Measurements from ENCODE around the gene ZP1.

Gene ZP1

GRCh38 chr11:60852117-60852981, 15.0 kb upstream of the ZP1 start:
- Mint-ChIP-seq H3K36me3 (ENCODE audit: low read depth) (peaks cover 16% of the 10 kb centered on the region), H3K4me3 (no peak overlapping the region), H3K27me3 (ENCODE audit: low read depth) (no peaks in the 10 kb centered on the region), H3K9me3 (no peaks in the 10 kb centered on the region), H3K4me1 (ENCODE audit: low read depth) (peaks cover 3% of the 10 kb centered on the region), H3K27ac (no peak overlapping the region)

DNA sequence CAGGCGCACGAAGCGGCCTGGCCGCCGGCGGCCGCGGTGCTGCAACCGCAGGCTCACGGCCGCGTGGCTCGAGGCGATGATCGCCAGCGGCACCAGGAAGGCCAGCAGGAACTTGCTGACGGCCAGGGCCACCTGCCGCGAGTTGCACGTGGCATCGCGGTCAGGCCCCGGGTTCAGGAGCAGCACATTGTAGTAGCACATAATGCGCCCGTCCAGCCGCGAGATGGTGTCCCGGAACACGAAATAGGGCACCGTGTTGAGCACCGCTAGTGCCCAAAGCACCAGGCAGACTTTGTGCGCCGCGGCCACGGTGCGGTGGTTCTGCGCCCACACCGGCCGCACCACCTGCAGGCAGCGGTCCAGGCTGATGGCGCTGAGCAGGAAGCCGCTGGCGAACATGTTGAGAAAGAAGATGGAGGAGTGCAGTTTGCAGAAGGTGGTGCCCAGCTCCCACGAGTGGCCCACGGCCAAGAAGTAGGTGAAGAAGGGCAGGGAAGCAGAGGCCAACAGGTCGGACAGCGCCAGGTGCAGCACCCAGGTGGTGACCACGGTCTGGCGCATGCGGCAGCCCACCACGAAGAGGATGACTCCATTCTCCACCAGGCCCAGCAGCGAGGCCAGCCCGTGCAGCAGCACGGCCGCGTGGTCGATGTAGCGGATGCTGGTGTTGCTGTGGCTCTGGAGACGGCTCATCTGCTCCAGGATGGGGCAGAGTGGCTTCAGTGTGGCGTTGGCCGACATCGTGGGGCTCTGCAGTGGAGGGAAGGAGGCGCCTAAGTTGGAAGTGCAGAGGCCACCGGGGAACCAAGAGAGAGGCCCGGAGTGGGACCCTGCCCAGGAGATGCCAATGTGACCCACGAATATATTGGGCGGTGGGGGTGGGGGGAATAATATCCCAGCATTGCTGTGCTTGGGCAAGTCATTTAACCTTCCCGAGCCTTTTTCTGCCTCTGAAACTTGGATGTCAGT, 14.1 kb upstream of the ZP1 start:
- peaks cover 6% of the 10 kb centered on the region for H3K4me1 Mint-ChIP-seq (ENCODE audit: low read depth)
- no peaks in the 10 kb centered on the region for H3K27me3 Mint-ChIP-seq (ENCODE audit: low read depth)
- H3K27ac Mint-ChIP-seq = no peak overlapping the region
- H3K9me3 Mint-ChIP-seq = no peaks in the 10 kb centered on the region
- no peak overlapping the region for H3K4me3 Mint-ChIP-seq
- H3K36me3 Mint-ChIP-seq (ENCODE audit: low read depth) = peaks cover 14% of the 10 kb centered on the region

GRCh38 chr11:60854140-60854846, 13.0 kb upstream of the ZP1 start:
- no peak overlapping the region for H3K4me3 Mint-ChIP-seq

DNA sequence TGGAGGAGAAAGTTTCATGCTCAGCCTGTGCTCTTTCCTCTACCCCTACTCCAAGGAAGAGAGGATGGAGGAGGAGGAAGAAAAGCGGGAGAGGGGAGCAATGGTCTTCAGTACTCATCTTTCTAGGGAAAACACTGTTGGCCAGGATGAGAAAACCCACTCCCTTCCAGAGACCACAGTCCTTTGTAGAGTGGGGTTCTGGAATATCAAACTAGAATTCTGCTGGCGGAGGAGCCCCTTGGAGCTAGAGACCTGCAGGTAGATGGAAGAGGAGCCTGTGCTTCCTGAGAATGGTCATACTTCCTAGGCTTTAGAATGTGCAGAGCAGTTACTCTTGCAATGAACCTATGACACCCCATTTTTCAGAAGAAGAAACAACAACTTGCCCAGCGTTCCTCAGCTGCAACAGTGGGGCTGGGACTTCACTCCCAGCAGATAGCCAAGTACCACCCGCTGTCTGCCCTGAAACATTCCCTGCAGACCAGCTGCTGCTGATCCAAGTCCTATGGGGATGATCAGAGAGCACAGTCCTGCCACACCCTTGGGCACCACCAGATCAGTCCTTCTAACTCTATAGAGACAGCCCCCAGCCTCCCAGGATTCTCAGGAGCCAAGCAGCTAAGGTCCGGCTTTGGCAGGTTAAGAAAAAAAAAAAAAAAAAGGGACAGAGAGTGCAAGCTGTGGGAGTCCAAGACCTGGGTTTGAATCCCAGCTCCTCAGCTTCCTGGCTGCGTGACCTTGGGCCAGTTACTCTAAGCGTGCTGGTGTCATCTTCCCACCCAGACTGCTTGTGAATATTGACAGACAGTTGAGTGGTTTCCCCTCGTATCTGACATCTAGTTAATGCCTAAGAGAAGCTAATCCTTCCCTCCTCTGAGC, 12.3 kb upstream of the ZP1 start:
- no peaks in the 10 kb centered on the region for H3K27me3 Mint-ChIP-seq (ENCODE audit: low read depth)
- no peak overlapping the region for H3K27ac Mint-ChIP-seq
- no peak overlapping the region for H3K4me3 Mint-ChIP-seq
- no peaks in the 10 kb centered on the region for H3K9me3 Mint-ChIP-seq
- peaks cover 8% of the 10 kb centered on the region for H3K36me3 Mint-ChIP-seq (ENCODE audit: low read depth)
- H3K4me1 Mint-ChIP-seq (ENCODE audit: low read depth) = peaks cover 15% of the 10 kb centered on the region

More at GRCh38 chr11:60854140-60854846, 13.0 kb upstream of the ZP1 start:
- Mint-ChIP-seq H3K27ac (no peak overlapping the region), H3K4me1 (ENCODE audit: low read depth) (peaks cover 15% of the 10 kb centered on the region), H3K9me3 (no peaks in the 10 kb centered on the region), H3K36me3 (ENCODE audit: low read depth) (peaks cover 10% of the 10 kb centered on the region), H3K27me3 (ENCODE audit: low read depth) (no peaks in the 10 kb centered on the region)

- Mint-ChIP-seq H3K27me3 (ENCODE audit: low read depth) (no peaks in the 10 kb centered on the region), H3K4me3 (no peak within 1 kb of the TSS), H3K4me1 (ENCODE audit: low read depth) (peaks cover 15% of the 10 kb centered on the region), H3K27ac (no peak within 1 kb of the TSS), H3K36me3 (ENCODE audit: low read depth) (peaks cover 5% of the 10 kb centered on the region), H3K9me3 (no peaks in the 10 kb centered on the region)
These were observed 11.4 kb upstream of the ZP1 start, which contains the start of gene PTGDR2 for GRCh38 chr11:60855726-60856633. PTGDR2 (minus strand) TSS chr11:60855950; CDS start chr11:60853722, 2,228 bp downstream.

DNA sequence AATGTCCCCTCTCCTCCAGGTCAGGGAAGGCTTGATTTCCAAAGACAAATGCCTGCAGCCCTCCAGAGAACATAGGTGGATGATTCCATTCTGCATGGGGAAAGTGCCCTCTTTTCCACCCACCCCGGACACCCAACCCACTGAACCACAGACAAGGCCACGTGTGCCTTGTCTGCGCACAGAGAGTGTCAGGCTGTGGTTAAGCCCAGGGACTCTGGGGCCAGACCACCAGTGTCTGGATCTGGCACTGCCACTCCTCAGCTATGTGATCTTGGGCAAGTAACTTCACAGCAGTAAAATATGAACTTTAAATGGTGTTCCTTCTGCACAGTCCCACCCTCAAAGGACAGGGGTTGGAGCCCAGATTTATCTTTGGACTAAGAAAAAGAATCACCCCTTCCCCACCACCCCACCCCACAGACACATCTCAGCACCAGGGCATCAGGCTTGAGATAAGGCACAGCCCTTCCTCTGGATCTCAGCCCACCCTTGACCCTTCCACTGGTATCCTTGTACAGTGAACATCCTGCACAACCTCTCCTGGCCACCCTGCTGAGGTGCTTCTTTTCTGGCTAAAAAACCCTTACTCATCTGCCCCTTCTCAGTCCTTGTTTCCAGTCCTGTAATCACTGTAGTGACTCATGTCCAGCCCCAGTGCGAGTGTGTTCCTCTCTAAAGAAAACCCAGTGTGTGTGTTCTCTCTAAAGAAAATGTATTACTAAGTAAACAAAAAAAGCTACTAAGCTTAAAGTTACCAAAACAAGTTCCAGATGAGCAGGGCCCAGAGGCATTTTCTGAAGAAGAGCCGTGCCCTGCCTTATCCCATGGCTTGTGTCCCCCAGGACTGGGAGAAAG, 9.7 kb upstream of the ZP1 start:
- H3K27ac Mint-ChIP-seq = no peak overlapping the region
- H3K4me1 Mint-ChIP-seq (ENCODE audit: low read depth) = peaks cover 15% of the 10 kb centered on the region
- H3K27me3 Mint-ChIP-seq (ENCODE audit: low read depth) = peaks cover 4% of the 10 kb centered on the region
- H3K9me3 Mint-ChIP-seq = no peaks in the 10 kb centered on the region
- H3K36me3 Mint-ChIP-seq (ENCODE audit: low read depth) = no peaks in the 10 kb centered on the region
- H3K4me3 Mint-ChIP-seq = no peak overlapping the region

- peaks cover 7% of the 10 kb centered on the region for H3K27me3 Mint-ChIP-seq (ENCODE audit: low read depth)
- peak overlapping the region; percentile 62 for H3K27ac Mint-ChIP-seq
- no peaks in the 10 kb centered on the region for H3K9me3 Mint-ChIP-seq
- H3K36me3 Mint-ChIP-seq (ENCODE audit: low read depth) = no peaks in the 10 kb centered on the region
- H3K4me3 Mint-ChIP-seq = no peak overlapping the region
- H3K4me1 Mint-ChIP-seq (ENCODE audit: low read depth) = peaks cover 15% of the 10 kb centered on the region
These were observed 9.1 kb upstream of the ZP1 start for GRCh38 chr11:60858236-60858635.

- Mint-ChIP-seq H3K4me1 (ENCODE audit: low read depth) (peaks cover 15% of the 10 kb centered on the region), H3K27ac (peak overlapping the region; percentile 70), H3K4me3 (no peak overlapping the region), H3K36me3 (ENCODE audit: low read depth) (no peaks in the 10 kb centered on the region), H3K9me3 (no peaks in the 10 kb centered on the region), H3K27me3 (ENCODE audit: low read depth) (peaks cover 7% of the 10 kb centered on the region)
These were observed 8.4 kb upstream of the ZP1 start for GRCh38 chr11:60858731-60859464.

- Mint-ChIP-seq H3K4me3 (no peak overlapping the region), H3K4me1 (ENCODE audit: low read depth) (peaks cover 15% of the 10 kb centered on the region), H3K27me3 (ENCODE audit: low read depth) (peaks cover 11% of the 10 kb centered on the region), H3K27ac (no peak overlapping the region), H3K36me3 (ENCODE audit: low read depth) (no peaks in the 10 kb centered on the region), H3K9me3 (no peaks in the 10 kb centered on the region)
These were observed 7.6 kb upstream of the ZP1 start for GRCh38 chr11:60859616-60860250.

DNA sequence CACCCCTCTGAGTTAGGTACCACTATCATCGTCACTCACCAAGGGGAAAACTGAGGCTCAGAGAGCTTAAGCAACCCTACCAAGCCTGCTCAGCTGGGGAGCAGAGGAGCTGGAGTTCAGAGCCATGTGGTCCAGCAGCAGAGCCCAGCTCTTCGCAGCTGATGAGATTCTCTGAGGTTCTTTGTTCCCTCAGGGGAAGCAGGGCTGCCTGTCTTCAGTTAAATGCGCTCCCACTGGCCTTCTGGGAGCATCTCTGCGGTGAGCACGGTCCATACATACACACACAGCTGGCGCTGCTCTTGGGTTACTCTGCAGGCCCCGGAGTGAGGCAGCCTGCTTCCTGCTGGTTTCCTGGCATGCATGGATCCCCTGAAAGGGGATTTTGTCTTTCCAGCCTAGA, 6.4 kb upstream of the ZP1 start:
- H3K36me3 Mint-ChIP-seq (ENCODE audit: low read depth) = no peaks in the 10 kb centered on the region
- no peaks in the 10 kb centered on the region for H3K9me3 Mint-ChIP-seq
- H3K4me3 Mint-ChIP-seq = no peak overlapping the region
- peaks cover 12% of the 10 kb centered on the region for H3K4me1 Mint-ChIP-seq (ENCODE audit: low read depth)
- H3K27me3 Mint-ChIP-seq (ENCODE audit: low read depth) = peaks cover 11% of the 10 kb centered on the region
- H3K27ac Mint-ChIP-seq = no peak overlapping the region

GRCh38 chr11:60862171-60862570, 5.2 kb upstream of the ZP1 start:
- no peaks in the 10 kb centered on the region for H3K9me3 Mint-ChIP-seq
- H3K27ac Mint-ChIP-seq = no peak overlapping the region
- H3K36me3 Mint-ChIP-seq (ENCODE audit: low read depth) = no peaks in the 10 kb centered on the region
- peaks cover 11% of the 10 kb centered on the region for H3K27me3 Mint-ChIP-seq (ENCODE audit: low read depth)
- H3K4me1 Mint-ChIP-seq (ENCODE audit: low read depth) = peaks cover 12% of the 10 kb centered on the region
- no peak overlapping the region for H3K4me3 Mint-ChIP-seq
